KG1 (cell line): Measurements from ENCODE around the gene MEF2D.

ENCODE experiments used
- DNase-seq: peaks from one replicate; lab custom pipeline; 2025; lab: John Stamatoyannopoulos, UW

MEF2D gene

DNA sequence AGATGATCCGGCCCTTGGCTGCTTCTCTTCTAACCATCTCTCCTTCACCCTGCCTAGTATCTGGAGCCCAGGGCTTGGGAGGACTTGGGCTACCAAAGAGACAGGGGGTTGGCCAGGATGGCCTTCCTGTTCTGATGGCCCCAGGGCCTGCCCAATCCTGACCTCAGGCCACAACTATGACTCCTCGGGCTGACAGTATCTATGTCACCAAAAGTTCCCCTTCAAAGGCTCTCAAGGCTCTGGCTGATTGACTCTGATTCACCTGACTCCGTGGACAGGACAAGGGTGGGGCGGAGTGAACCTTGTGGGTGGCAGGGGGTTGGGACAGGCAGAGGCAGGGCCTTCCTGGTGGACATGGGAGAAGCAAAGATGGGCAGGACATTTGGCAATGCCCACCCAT lies 12.7 kb downstream of the MEF2D start:
- DNase-seq: no peak

DNA sequence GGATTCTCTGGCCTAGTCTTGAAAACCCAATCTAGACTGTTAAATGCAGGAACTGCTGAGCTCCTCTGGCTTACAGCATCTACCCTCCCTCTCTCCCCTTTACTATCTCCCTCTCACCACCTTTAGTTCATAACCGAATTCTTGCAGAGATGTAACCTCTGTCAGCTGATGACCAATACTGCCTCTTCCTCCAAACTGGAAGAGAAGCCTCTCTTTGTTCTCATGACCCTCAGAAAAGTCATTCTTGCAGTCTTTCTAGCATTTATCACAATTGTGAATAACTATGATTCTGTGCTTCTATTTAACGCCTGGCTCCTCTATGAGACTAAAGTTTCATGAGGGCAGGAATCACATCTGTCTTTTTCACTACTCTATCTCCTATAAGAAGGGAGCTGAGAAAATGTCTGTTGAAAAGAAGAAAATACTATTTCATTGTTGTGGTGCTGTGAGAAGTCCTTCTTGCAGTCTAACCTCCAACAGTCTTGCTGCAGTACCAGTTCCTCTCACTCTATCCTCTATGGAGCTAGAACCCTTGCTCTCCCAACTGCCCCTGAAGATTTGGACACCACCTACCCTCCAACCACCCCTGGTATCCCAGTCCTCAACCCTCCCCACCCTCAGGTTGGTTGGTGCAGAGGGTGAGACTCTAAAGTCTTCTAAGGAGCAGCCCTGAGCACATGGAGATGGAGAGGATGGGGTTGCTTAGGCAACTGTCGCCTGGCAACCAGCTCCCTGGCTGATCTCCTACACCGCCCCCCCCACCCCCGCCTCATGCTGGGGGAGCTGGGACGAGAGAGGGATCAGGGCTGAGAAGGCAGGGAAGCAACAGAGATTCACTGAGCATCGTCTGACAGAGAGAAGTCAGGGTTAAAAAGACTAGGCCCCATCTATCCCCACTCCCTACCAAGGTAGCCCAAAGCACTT lies 13.9 kb downstream of the MEF2D start:
- no peak for DNase-seq

DNA sequence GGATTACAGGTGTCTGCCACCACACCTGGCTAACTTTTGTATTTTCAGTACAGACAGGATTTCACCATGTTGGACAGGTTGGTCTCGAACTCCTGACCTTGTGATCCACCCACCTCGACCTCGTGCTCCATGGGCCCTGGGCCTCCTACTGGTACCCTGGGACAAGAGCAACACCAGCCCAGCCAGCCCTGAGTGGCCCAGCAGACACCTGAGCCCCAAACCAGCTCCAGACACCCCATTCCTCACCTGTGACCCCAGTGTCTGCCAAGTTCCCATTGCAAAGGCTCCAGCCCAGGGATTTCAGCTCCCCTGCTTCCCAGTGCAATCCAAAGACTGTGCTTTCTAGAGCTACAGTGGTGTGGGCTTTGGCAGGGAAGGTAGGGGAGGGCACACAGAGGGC lies 14.6 kb downstream of the MEF2D start:
- no peak for DNase-seq

DNA sequence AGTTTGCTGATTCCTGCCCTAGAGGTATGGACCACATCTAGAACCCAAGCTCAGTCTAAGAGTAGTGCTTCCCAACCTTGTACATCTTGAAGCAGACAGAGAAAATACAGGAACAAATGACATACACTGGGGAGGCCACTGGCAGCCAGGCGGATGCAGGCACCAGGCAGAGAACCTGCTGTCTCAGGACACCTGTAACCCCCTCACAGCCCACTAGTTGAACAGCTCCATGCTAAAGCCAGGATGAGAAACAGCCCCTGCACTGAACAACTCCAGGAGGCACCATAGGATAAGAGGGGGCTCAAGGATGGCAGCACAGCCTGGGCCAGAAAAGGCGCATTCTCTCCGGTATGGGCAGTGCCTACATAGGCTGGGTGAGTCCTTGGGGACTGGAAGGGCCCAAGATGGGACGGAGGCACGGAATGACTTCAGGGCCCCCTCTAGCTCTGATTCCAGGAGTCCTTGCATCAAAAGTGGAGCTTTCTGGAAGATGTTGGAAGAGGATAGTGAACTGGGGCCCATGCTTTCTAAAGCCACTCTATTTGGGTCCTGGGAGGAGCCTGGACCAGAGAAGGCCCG lies 16.0 kb downstream of the MEF2D start:
- DNase-seq: no peak

DNA sequence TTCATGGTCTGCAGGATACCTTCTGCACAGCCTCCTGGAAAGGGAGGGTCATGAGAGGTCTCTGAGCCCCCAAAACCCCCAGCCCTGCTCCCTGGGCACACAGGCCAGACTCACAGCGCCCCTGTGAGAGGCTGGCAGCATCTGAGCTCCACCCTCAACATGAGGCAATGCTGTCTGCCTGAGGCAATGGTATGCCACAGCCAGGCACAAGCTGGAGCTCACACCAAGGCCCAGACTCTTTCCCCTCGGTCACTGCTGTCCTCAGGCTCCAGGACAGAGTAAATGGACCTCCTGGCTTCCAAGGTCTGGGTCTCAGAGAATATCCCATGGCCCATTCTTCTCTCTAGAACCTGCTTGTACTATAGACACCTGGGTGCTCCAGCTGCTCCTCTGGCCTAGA lies 17.2 kb downstream of the MEF2D start:
- DNase-seq: no peak

DNA sequence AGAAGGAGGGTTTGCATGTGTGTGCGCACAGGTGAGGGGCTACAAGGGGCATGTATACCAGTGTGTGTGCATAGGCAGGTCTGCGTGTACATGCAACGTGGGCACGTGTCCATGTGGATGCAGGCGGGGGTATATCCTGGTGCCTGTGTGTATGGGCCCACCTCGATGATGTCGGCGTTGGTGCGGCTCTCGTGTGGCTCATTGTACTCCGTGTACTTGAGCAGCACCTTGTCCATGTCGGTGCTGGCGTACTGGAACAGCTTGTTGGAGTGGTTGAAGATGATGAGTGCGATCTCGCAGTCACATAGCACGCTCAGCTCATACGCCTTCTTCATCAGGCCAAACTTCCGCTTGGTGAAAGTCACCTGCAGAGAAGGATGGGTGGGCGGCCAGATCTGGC lies 18.3 kb downstream of the MEF2D start:
- DNase-seq: no peak

DNA sequence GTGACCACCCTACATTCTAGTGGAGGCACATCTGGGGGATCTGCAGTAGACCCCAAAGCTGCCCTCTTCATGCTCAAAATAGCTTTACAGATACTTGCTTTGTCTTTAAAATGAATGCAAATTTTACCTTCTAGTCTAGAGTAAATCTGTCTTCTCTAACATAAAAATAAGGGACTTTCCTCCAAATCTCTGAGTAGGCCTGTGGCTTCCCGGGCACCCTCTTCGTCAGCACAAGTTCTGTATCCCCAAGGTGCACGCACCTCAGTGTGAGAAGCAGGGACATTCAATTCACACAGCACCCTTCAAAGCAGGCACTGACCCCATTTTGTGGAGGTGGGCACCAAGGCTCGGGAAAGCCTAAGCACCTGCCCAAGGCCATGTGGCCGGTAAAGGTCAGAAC lies 19.0 kb downstream of the MEF2D start:
- no peak for DNase-seq

DNA sequence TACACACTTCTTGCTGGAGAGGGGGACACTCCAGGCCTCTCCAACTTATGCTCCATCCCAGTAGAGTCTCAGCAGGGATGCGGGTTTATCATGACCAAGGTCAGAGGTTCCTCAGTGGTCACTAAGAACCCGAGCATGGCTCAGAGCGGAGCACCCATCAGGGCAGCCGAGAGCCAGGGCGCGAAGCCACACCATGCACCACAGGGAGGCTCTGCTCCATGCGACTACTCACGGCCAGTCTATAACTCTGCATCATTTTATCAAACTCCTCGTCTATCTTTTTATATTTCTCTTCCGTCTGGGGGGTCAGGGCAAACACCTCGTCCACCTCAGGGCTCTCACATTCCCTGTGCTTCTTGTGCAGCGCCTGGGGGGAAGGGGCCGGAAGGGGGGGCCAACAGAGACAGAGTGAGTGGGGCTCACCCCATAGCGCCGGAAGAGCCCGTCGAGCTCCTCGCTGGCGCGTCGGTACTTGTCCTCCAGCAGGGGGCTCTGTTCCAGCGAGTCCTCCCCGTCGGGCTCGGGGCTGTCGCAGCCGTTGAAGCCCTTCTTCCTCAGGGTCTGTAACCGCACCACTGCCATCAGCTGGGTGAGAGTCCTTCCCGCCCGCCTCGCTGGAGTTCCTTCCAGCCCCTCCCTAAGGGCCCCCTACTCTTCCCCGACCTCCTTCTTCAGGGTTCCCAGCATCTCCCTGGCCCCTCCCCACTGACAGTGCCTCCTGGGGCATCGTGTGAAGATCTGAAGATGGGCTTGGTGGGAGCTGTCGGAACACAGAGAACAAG lies 20.0 kb downstream of the MEF2D start:
- no peak for DNase-seq

DNA sequence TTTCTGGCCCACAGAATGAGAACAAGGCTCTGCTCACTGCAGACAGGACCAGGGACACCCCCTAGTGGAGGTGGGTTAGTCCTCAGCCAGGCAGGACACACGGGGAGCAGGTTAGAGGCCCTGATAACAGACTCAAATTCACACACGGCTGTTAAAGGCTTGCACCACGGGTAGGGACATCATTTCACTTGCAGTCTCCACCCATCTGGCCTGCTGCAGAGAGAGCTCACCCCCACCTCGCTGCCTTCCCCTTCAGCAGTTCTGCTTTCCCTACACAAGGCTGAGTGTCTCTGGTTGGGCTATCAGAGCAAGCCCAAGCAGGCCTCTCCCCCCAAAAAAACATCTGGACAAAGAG lies 20.6 kb downstream of the MEF2D start:
- no peak for DNase-seq

DNA sequence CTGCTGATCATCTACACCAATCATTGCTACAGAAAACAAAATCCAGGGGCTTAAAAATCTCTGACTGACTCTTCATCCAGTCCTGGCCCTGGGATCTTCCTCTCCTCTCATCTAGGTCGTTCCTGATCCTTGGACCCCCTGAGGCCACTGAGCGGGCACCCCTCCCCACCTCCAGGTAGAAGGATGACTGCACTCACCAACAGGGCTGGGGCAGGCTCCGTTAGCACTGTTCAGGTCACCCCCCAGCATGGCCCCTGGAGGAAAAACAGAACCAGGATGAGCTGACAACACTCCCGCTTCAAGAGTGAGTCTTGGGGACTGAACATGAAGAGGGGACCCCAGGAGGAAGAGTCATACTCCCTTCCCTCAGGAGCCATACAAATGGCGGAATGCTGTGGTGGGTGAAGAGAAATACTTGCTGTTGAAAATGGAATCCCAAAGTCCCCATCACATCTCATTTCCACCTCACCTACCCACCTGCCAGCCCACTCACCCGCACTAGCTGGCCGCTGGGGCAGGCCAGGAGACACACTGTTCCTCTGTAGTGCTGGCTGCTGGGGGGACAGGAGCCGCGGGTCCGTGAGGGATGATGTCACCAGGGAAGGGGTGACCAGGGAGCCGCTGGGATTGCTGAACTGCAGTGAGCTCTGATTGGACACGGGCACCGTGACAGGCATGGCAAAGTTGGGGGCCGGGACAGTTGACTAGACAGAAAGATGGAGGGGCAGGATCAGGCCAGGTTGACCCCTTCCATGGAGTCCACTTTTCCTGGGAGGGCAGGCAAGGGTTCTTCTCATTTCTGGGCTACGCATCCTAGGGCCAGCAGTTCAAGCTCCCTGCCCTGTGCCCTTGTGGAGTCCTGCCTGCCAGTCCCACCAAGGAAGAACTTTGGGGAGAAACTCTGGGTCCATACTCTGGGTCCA lies 21.2 kb downstream of the MEF2D start:
- DNase-seq: no peak

DNA sequence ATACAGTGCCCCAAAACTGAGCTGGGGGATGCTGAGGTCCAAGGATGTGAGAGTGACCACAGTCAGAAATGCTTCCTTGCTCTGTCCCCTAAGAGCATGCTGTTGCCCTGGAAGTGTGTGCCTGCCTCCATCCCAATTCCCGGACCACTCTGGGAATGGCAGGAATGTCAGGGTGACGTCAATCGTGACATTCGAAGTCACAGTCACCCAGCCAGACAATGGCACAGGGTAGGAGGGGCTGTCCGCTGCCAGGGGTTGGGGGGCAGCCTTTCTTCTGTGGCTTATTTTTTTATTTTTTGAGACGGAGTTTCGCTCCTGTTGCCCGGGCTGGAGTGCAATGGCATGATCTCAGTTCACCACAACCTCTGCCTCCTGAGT lies 22.3 kb downstream of the MEF2D start:
- DNase-seq: no peak

DNA sequence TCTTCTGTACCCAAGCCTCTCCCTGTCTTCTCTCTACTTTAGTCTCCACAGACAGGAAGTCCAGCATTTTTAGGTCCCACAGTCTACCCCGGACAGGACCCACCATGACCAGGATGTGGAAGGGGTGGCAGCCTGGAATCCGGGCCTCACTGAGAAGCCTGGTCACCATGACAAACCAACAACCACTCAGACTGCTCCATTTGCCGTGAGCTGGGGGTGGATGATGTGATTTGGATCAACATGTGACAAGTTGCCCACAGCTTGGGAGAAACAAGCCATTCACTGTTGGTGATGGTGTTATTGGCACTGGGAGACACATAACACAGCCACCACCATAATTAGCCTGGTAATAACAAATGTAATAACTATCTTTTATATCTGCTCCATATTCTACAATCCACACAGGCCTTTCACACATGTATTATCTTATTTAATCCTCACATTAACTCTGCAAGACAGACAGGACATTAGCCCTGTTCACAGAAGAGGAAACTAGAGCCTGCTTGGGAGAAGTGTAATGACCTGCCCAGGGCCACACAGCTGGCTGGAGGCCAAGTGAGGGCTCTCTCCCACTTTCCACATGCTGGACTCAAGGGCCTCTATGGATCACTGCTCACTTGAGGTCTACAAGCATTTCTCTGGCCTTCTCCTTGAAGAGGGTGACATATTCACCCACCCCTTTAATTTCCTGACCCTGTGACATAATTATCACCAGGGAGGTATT lies 22.9 kb downstream of the MEF2D start:
- no peak for DNase-seq

DNA sequence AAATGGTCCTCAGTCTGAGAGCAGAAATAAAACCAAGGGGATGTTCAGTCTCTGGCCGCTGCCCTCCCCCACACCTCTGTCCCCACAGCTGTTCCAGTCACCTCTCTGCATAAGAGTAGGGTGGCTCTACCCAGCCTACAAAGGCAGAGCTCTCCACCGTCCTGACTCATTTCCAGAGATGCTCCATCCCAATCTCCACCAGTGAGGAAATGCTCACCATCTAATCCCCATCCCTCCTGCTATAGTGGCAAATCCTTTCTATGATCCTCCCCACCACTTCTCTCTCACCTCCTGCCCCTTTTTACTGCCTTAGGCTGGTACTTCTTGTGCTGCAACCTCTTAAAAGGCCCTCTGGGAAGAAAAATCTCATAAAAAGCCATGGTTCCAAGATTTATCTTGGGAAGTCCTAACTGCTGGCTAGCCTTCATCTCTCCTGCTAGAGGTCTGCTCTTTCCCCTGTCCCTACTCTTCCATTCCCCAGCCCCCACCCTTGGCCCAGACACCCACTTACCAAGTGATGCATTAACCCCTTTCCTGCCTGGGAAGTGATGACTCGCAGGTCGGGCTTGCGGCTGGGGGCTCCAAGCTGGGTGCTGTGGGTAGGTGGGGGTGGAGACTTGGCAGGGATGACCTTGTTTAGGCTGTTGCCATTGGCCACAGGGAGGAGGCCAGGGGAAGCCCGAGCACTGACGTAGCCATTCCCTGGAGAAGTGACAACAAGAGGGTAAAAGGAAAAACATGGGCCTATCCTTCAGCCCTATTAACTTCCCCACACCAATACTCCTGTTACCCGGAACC lies 23.9 kb downstream of the MEF2D start:
- DNase-seq: no peak

DNA sequence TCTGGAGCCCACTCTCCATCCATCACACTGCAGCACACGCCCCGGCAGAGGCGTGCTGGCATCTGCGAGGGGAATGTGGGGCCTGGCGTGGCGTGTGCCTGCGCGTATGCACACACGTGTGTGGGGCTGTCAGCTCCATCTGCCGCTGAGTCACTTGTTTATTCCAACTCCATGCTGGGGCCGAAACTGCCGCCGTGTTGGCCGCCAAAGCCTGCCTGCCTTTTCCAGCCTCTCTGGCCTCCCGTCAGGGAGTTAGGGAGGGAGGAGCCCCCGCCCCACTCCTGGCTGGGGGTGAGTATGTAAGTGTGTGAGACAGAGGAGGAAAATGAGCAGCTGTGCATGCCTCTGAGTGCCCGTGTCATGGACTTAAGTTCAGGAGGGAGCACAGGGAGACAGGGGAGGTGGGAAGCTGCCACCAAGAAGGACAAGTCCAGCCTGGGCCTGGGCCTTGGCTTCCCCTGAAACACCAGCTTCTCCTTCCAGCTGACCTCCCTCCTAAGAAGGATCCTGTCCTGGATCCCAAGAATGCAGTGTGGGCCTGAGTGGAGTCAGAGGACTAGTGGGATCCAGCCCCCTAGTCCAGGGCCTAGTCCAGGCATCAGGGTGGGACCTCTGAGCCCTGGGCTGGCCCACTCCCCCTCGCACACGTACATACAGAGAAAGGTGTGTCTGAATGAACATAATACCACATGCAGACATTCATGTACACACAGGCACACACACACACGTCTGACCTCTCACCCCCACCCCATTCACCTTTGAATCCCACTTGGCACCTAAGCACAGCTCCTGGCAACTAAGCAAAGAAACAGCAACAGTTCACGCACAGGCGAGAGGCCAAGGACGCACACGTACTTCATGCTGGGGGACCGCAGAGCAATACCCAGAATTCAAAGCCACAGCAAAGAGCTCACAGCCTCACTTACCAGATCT lies 24.7 kb downstream of the MEF2D start:
- DNase-seq: no peak

DNA sequence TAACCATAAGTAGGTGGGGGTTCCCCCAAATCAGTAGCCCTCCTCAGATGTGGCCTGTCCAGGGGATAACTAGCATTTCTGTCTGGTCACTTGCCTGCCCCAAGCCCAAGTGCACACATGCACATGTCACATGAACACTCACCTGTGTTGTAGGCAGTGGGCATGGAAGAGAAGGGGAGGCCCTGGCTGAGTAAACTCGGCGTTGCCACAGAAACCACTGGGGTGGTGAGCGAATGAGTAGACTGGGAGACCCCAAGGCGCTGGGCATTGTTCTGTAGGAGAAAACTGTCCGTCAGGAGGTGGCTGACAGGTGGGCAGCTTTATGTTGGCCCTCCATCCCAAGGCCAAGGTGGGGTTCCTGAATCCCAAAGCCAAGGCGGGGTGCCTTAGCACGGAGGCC lies 25.6 kb downstream of the MEF2D start:
- DNase-seq: no peak

DNA sequence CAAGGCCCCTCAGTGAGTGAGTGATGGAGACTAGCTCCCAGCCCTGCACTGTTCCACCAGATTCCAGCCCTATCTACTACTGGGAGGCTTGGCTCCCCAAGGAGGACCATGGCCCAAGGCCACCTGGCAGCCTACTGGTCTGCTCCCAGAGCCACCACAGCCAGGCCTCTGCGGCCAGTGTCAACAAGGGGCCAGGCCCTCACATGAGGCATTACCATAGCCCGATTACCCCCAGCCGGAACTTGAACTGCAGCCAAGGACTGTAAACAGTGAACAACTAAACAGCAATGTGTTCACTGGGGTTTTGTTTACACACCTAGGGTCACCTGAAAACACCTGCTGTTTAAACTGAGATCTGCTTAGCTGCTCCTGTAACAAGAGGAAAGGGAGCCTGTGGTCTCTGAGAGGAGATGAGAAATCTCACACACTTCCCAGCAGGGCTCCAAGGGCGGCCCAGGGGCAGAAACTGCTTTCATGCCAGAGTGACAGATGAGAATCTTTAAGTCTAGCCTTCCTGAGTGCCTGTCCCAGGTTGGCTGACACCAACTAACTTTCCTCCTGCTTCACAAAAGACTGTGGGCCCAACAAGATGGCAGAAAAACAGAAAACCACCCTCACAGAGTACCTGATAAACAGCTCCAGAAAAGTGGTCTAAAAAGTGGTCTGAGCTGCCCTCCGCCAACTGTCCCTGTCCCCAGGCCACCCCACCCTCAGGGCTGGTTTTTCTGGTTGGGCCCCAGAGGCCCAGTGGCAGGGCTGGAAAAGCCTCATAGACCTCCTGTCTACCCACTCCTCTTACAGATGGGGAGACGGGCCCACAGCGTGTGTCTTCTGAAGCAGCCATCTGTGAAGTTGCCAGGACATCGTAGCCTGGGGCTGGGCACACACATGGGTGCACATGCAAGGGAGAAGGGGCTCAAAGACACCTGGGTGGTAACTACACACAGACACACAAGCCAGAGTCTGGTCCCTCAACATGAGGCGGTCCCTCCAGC lies 28.8 kb downstream of the MEF2D start:
- no peak for DNase-seq

DNA sequence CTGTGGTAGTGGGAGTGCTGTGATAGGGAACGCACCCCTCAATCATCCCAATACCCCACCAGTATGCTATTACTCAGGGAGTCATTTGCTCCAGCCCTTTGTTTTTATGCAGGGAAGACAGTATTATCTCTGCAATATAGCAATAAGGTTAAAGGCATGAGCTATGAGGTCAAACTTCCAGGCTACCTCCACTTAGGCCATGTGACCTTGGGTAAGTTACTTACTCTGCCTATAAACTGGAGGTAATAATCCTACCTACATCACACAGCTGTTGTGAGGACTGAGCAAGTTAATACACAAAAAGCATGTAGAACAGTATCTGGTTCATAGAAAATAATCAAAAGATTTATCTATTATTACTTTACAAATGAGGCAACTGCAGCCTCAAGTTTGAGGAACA lies 30.1 kb downstream of the MEF2D start:
- no peak for DNase-seq

DNA sequence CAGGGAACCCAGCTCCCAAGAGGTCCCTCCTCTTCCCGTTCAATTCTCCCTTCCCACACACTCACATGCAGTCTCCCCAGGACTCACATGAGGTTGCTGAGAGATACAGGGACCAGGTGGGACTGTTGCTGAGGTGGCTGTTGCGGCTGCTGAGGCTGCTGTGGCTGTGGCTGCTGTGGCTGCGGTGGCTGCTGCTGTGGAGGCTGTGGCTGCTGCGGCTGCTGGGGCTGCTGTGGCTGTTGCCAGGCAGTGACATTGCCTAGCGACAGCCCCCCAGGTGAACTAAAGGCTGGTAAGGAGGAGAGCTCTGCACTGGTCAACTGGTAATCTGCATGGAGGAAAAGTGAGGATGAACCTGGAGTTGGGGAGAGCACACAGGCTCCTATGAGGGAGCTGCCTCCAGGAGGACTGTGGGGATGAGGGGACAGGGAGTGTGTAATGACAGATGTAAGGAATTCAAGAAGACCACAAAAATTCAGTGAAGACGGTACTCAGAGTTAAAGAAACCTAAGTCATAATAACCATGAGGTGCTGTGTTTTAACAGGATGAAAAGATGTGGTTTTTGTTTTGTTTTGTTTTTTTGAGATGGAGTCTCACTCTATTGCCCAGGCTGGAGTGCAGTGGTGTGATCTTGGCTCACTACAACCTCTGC lies 31.8 kb downstream of the MEF2D start:
- DNase-seq: no peak
